Measurements from ENCODE around the gene ELMOD3. TPM values are rescaled to one million over a fixed set of nuclear protein-coding genes. Genes with fewer than 3 reads are reported as not detected.

Gene ELMOD3
- total RNA-seq, 1 experiment from 2014 or later = 16.2 TPM

DNA sequence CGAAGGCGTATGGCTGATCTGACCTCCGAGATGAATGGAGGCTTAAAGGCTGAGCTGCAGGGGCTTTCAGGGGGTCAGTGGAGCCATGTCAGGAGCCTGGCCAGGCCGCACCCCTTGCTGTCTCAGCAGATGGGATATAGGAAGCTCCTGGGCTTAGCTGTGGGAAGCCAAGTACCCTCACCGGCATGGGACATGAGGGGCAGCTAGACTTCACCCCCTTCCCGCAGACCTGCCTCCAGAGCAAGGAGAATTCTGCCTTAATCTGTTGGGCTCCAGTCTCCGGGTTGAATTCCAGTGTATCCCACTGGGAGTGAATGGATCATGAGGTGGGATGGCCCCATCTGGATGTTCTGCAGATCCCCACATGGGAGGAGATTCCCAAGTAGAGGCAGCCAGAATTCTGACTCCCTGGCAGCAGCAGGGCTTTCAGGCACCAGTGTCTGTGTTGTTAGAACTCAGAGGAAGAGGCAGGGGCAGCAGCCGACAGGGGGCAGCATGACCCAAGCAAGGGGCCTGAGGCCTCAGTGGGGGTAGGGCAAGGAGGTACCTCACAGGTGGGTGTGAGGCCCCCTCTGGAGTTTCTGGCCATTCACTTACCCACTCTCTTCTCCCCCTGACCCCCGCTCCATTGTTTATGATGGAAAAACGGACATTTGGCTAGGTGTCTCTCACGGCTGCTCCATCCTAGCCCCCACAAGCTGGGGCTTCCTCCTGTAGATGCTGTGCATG, 36.5 kb downstream of the ELMOD3 start:
- ChIA-PET CTCF (interaction anchor here (0.5 to 1.9 kb wide), 13 partner anchors 18 to 335 kb away, joined by 3 to 4 read pairs (median 3); no protein-coding TSS in a partner anchor), POLR2A (interaction anchor here (0.7 kb wide), 1 partner anchor 9 kb away, joined by 3 read pairs; no protein-coding TSS in a partner anchor)
- DNase-seq (ENCODE audit: unreplicated experiment) = peak; percentile 56
- BruUV-seq (replicated peaks) = no TSS peak
- Mint-ChIP-seq H3K4me3 (ENCODE audit: unreplicated experiment) (no peak overlapping the region), H3K27ac (ENCODE audit: low read depth, unreplicated experiment) (no peak overlapping the region), H3K4me1 (ENCODE audit: insufficient read depth, unreplicated experiment) (peaks cover 6% of the 10 kb centered on the region), H3K9me3 (ENCODE audit: unreplicated experiment) (no peaks in the 10 kb centered on the region), H3K36me3 (ENCODE audit: insufficient read depth, unreplicated experiment) (peaks cover 58% of the 10 kb centered on the region), H3K27me3 (ENCODE audit: insufficient read depth, unreplicated experiment) (no peaks in the 10 kb centered on the region)
- intact Hi-C loops (cut with micrococcal nuclease) = loop anchor here (1.0 kb wide), 1 partner anchor 161 kb away; no protein-coding TSS in a partner anchor
- peak; percentile 52 for TF ChIP-seq CTCF (IDR thresholded peaks at IDR 0.05; ENCODE audit: unreplicated experiment)

GRCh38 chr2:85393836-85394235, 39.3 kb downstream of the ELMOD3 start:
- DNase-seq (ENCODE audit: unreplicated experiment) = peak; percentile 24
- H3K36me3 Mint-ChIP-seq (ENCODE audit: insufficient read depth, unreplicated experiment) = peaks cover 57% of the 10 kb centered on the region
- H3K9me3 Mint-ChIP-seq (ENCODE audit: unreplicated experiment) = no peaks in the 10 kb centered on the region
- H3K27me3 Mint-ChIP-seq (ENCODE audit: insufficient read depth, unreplicated experiment) = no peaks in the 10 kb centered on the region
- BruUV-seq (replicated peaks) = no TSS peak
- H3K27ac Mint-ChIP-seq (ENCODE audit: low read depth, unreplicated experiment) = no peak overlapping the region
- ChIA-PET CTCF (interaction anchor here (0.8 to 2.1 kb wide), 3 partner anchors 10 to 158 kb away, joined by 3 to 7 read pairs (median 4); no protein-coding TSS in a partner anchor), POLR2A (interaction anchor here (0.6 to 1.8 kb wide), 6 partner anchors 9 to 166 kb away, joined by 3 to 5 read pairs (median 3); no protein-coding TSS in a partner anchor)
- intact Hi-C loops (cut with micrococcal nuclease) = no loop called here
- H3K4me1 Mint-ChIP-seq (ENCODE audit: insufficient read depth, unreplicated experiment) = peaks cover 6% of the 10 kb centered on the region
- no peak overlapping the region for H3K4me3 Mint-ChIP-seq (ENCODE audit: unreplicated experiment)
- no peak for TF ChIP-seq CTCF (IDR thresholded peaks at IDR 0.05; ENCODE audit: unreplicated experiment)

- Mint-ChIP-seq H3K4me3 (ENCODE audit: unreplicated experiment) (no peak overlapping the region), H3K27me3 (ENCODE audit: insufficient read depth, unreplicated experiment) (no peaks in the 10 kb centered on the region), H3K9me3 (ENCODE audit: unreplicated experiment) (no peaks in the 10 kb centered on the region), H3K4me1 (ENCODE audit: insufficient read depth, unreplicated experiment) (peaks cover 6% of the 10 kb centered on the region), H3K27ac (ENCODE audit: low read depth, unreplicated experiment) (peak overlapping the region; percentile 35), H3K36me3 (ENCODE audit: insufficient read depth, unreplicated experiment) (peaks cover 56% of the 10 kb centered on the region)
- DNase-seq (ENCODE audit: unreplicated experiment) = peak; percentile 14
- CTCF ChIA-PET = interaction anchor here (0.8 kb wide), 1 partner anchor 158 kb away, joined by 4 read pairs; no protein-coding TSS in a partner anchor
- no TSS peak for BruUV-seq (replicated peaks)
- POLR2A ChIA-PET = interaction anchor here (0.7 to 1.8 kb wide), 3 partner anchors 10 to 166 kb away, joined by 3 to 4 read pairs (median 3); no protein-coding TSS in a partner anchor
- intact Hi-C loops (cut with micrococcal nuclease) = no loop called here
- no peak for TF ChIP-seq CTCF (IDR thresholded peaks at IDR 0.05; ENCODE audit: unreplicated experiment)
These were observed 39.7 kb downstream of the ELMOD3 start for GRCh38 chr2:85394261-85394681.

- H3K4me1 Mint-ChIP-seq (ENCODE audit: insufficient read depth, unreplicated experiment) = peaks cover 6% of the 10 kb centered on the region
- H3K27me3 Mint-ChIP-seq (ENCODE audit: insufficient read depth, unreplicated experiment) = no peaks in the 10 kb centered on the region
- BruUV-seq (replicated peaks) = no TSS peak
- ChIA-PET POLR2A (no interaction called here), CTCF (interaction anchor here (0.5 kb wide), 1 partner anchor 18 kb away, joined by 4 read pairs; no protein-coding TSS in a partner anchor)
- H3K27ac Mint-ChIP-seq (ENCODE audit: low read depth, unreplicated experiment) = peak overlapping the region; percentile 35
- H3K36me3 Mint-ChIP-seq (ENCODE audit: insufficient read depth, unreplicated experiment) = peaks cover 60% of the 10 kb centered on the region
- H3K4me3 Mint-ChIP-seq (ENCODE audit: unreplicated experiment) = no peak overlapping the region
- intact Hi-C loops (cut with micrococcal nuclease) = no loop called here
- H3K9me3 Mint-ChIP-seq (ENCODE audit: unreplicated experiment) = no peaks in the 10 kb centered on the region
- no peak for TF ChIP-seq CTCF (IDR thresholded peaks at IDR 0.05; ENCODE audit: unreplicated experiment)
- no peak for DNase-seq (ENCODE audit: unreplicated experiment)
These were observed 40.4 kb downstream of the ELMOD3 start for GRCh38 chr2:85394976-85395375.

All from MCF 10A (cell line).